Upper lobe of left lung (tissue), 6 donors: ENCODE data around the gene NKAIN2. TPM values are rescaled to one million over a fixed set of nuclear protein-coding genes. Genes with fewer than 3 reads are reported as not detected.

Source experiments
- ATAC-seq, 2 donors: fragments of 200-7000 bp; cut with Tn5 transposase; one replicate each; pipeline ENCODE4 v1.9.1; 2022; ENCODE audit warnings: mild to moderate bottlenecking in 2 of 2, moderate library complexity in 2 of 2; ENCODE audit not compliant: low FRiP score in 2 of 2
- DNase-seq, 2 donors: peaks; one replicate each; pipeline ENCODE4 v3.0.0-alpha.2; 2019 to 2020
- H3K27ac ChIP-seq, 4 donors: fragments of 200-600 bp; sonication (generic); one replicate each; pipeline ENCODE4 v1.5.1; 2016 to 2019
- H3K27me3 ChIP-seq, 4 donors: fragments of 200-600 bp; sonication (generic); one replicate each; pipeline ENCODE4 v1.5.1; 2017 to 2019
- H3K36me3 ChIP-seq, 4 donors: fragments of 200-600 bp; sonication (generic); one replicate each; pipeline ENCODE4 v1.5.1; 2016 to 2019
- H3K4me1 ChIP-seq, 4 donors: fragments of 200-600 bp; sonication (generic); one replicate each; pipeline ENCODE4 v1.5.1; 2018 to 2019
- H3K4me3 ChIP-seq, 4 donors: fragments of 200-600 bp; sonication (generic); one replicate each; pipeline ENCODE4 v1.5.1; 2017 to 2019; ENCODE audit warnings: mild to moderate bottlenecking in 2 of 4, moderate library complexity in 1 of 4
- H3K9me3 ChIP-seq, 4 donors: fragments of 200-600 bp; sonication (generic); one replicate each; pipeline ENCODE4 v1.5.1; 2018 to 2019
- EP300 ChIP-seq, 4 donors: sonication (generic); formaldehyde crosslinking; IDR thresholded peaks; one replicate each; pipeline ENCODE4 v1.5.1; 2017; ENCODE audit warnings: antibody characterized with exemption in 4 of 4, control low read depth in 2 of 4
- POLR2A ChIP-seq, 4 donors: fragments of 450-650 bp; IDR thresholded peaks; one replicate each; pipeline ENCODE4 v1.5.1; 2016 to 2017; ENCODE audit warnings: antibody characterized with exemption in 4 of 4, mild to moderate bottlenecking in 2 of 4
- POLR2AphosphoS5 ChIP-seq, 2 donors: sonication (generic); formaldehyde crosslinking; IDR thresholded peaks; one replicate each; pipeline ENCODE4 v1.5.1; 2017; ENCODE audit warnings: antibody characterized with exemption in 2 of 2
- WGBS, 2 donors: methylation state at CpG; one replicate each; pipeline ENCODE4 v1.1.5; 2017 to 2018; 5-methylcytosine and 5-hydroxymethylcytosine counted together
- total RNA-seq, 6 donors: library from RNA; depleted of rRNA in 4 of 6; stranded (reverse); fragments of >200 nt in 4 of 6; gene quantifications; one replicate each; pipeline versions ENCODE4 v1.1.0 to v1.2.1, GENCODE V29; 2016 to 2021
- TF ChIP-seq, protein P1 (sequence below), 6 experiments: fragments of 450-650 bp in 4 of 6; fragments of 200-600 bp in 2 of 6; sonication (generic) in 2 of 6; IDR thresholded peaks; one replicate each; pipeline ENCODE4 v1.5.1; 2016 to 2019; ENCODE audit warnings: antibody characterized with exemption in 6 of 6
- donor health status: DM: no; HTN: no; CAD: no; lungs with moderate emphysema.
- donor health status: DM: no; HTN: yes; CAD: no; lungs with severe emphysema.

Gene NKAIN2
- total RNA-seq, 6 donors from 2014 or later = 0.13 to 0.20 TPM; not detected in 4

DNA sequence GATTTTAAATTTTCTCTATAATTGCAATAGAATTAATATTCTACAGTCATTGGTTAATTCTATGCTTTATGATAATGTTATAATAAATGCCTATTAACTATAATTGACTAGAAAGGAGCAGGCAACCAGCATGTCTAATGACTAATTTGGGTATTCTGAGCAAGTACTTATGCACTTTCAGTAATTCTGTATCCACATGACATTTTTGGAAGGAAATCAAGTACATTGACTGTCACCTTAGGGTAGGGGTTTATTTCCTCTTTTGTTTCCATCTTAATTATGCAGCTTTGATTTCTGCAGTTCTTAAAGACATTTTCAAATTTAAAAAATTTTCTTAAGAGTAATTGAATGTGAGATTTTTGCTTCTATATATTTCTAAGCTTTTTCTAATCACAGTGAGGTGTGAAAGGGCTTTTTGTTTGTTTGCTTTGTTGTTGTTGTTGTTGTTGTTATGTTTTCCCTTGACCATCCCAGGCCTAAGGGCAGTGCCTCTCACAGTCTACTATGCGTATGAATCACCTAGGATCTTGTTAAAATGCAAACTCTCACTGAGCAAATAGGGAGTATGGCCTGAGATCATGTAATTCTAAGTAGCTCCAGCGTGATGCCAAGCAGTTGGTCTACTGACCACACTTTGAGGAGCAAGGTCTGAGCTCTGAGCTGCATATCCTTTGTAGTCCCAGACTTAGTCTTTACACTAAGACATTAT is 691.4 kb downstream of the NKAIN2 start:
- no peak for ATAC-seq
- H3K4me3 ChIP-seq = no peak overlapping the region

DNA sequence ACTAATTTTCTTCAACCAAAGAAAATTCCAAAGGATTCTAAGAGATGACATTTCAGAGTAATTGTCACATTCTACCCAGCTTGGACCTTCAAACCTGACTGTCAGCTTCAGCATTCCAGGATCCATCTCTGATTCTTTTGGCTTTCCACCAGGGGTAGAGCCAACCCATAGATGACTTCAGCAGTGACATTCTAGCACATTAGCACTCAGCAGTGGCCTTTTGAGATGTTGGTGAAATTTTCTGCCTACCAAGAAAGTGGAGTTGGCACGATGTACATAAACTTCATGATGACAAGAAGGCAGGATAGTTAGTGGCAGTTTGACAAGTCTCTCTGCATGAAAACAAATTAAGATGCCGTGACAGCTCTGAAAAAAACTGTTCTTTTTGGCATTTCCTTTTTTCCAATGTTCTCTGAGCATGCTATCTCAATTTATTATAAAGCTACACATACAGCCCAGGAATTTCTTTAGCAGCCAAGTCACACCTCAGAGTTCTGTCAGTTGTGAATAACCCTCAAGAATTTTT is 692.1 kb downstream of the NKAIN2 start:
- Histone ChIP-seq H3K4me1 (no peaks in the 10 kb centered on the region), H3K27ac (no peak overlapping the region), H3K27me3 (no peaks in the 10 kb centered on the region), H3K36me3 (no peaks in the 10 kb centered on the region), H3K9me3 (no peaks in the 10 kb centered on the region), H3K4me3 (no peak overlapping the region)
- ATAC-seq (no peak), DNase-seq (no peak)
- WGBS, 2 donors = 58 to 79% methylated on average over 2 of the region's 2 CpGs
- no peak for TF ChIP-seq POLR2AphosphoS5 (IDR thresholded peaks at IDR 0.05)
- TF ChIP-seq EP300 (IDR thresholded peaks at IDR 0.05) = no peak
- no peak for TF ChIP-seq POLR2A (IDR thresholded peaks at IDR 0.05)
- TF ChIP-seq, protein P1, sequence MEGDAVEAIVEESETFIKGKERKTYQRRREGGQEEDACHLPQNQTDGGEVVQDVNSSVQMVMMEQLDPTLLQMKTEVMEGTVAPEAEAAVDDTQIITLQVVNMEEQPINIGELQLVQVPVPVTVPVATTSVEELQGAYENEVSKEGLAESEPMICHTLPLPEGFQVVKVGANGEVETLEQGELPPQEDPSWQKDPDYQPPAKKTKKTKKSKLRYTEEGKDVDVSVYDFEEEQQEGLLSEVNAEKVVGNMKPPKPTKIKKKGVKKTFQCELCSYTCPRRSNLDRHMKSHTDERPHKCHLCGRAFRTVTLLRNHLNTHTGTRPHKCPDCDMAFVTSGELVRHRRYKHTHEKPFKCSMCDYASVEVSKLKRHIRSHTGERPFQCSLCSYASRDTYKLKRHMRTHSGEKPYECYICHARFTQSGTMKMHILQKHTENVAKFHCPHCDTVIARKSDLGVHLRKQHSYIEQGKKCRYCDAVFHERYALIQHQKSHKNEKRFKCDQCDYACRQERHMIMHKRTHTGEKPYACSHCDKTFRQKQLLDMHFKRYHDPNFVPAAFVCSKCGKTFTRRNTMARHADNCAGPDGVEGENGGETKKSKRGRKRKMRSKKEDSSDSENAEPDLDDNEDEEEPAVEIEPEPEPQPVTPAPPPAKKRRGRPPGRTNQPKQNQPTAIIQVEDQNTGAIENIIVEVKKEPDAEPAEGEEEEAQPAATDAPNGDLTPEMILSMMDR (IDR thresholded peaks at IDR 0.05) = no peak

More for the DNA sequence above, 691.4 kb downstream of the NKAIN2 start:
- WGBS, 2 donors = 80 to 85% methylated on average over 2 of the region's 2 CpGs
- H3K36me3 ChIP-seq = no peaks in the 10 kb centered on the region
- H3K27me3 ChIP-seq = no peaks in the 10 kb centered on the region
- no peak for DNase-seq
- no peak overlapping the region for H3K27ac ChIP-seq
- TF ChIP-seq, protein P1 (IDR thresholded peaks at IDR 0.05) = no peak
- no peak for TF ChIP-seq EP300 (IDR thresholded peaks at IDR 0.05)
- no peak for TF ChIP-seq POLR2A (IDR thresholded peaks at IDR 0.05)
- TF ChIP-seq POLR2AphosphoS5 (IDR thresholded peaks at IDR 0.05) = no peak
- H3K4me1 ChIP-seq = no peaks in the 10 kb centered on the region
- no peaks in the 10 kb centered on the region for H3K9me3 ChIP-seq

DNA sequence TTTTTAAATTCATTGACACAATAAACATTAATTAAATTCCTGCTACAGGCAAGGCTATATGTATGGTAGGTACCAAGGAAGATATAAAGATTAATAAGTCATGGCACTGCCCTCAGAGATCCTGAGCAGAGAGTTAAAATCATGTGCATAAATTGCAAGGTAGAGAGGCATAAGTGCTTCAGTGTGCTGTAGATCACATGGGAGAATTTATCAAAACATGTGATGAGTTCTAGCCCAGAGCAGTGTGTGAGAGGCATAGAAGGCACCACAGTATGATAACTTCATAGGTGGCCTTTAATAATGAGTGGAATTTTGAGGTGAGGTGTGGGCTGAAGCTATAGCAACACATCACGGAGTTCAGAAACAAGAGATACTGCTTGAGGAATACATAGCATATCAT is 692.7 kb downstream of the NKAIN2 start:
- 85 to 92% methylated on average over 1 of the region's 1 CpG for WGBS, 2 donors
- no peak for ATAC-seq

DNA sequence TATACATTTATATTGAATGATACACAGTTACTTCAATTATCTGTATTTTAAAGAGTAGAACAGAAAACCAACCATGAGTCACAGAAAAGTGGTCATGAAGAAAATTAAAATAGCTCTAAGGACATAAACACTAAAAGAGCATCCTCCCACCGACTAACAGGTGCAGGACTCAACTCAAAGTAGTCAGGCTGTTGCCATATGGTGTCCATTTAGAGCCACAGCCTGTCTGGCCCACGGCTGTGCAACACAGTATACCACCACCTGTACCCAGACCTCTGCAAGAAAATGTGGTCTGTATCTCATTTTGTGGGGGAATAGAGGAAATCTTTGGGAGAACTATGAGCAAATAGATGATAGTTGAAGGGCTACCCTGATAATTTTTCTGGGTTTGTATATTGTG is 708.8 kb downstream of the NKAIN2 start:
- no peak for TF ChIP-seq POLR2AphosphoS5 (IDR thresholded peaks at IDR 0.05)
- TF ChIP-seq POLR2A (IDR thresholded peaks at IDR 0.05) = no peak

More for the DNA sequence above, 692.7 kb downstream of the NKAIN2 start:
- H3K27me3 ChIP-seq = no peaks in the 10 kb centered on the region
- no peak for DNase-seq
- no peaks in the 10 kb centered on the region for H3K36me3 ChIP-seq
- no peaks in the 10 kb centered on the region for H3K9me3 ChIP-seq
- TF ChIP-seq, protein P1 (IDR thresholded peaks at IDR 0.05) = no peak
- TF ChIP-seq EP300 (IDR thresholded peaks at IDR 0.05) (no peak), POLR2A (IDR thresholded peaks at IDR 0.05) (no peak), POLR2AphosphoS5 (IDR thresholded peaks at IDR 0.05) (no peak)
- no peak overlapping the region for H3K27ac ChIP-seq
- H3K4me1 ChIP-seq = no peaks in the 10 kb centered on the region
- no peak overlapping the region for H3K4me3 ChIP-seq

DNA sequence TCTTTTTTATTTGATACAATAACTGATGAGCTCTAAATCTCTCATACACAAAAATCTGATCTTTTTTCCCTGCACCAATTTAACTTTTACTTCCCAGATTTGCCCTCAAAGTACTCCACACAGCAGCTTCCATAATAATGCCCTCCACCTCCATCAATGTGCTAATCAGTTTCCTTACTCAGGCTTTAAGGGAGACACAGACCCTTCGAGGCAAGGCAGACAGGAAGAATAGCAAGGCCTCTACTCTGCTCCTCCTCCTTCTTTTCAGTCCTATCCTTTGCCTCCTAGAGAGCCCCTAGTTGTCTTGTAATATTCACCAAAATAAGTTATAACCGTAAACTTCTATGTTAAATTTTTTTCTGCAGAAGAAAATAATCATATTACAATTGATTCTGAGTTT is 713.7 kb downstream of the NKAIN2 start:
- H3K9me3 ChIP-seq = no peaks in the 10 kb centered on the region
- WGBS, 2 donors = 67 to 68% methylated on average over 2 of the region's 2 CpGs
- H3K27ac ChIP-seq = no peak overlapping the region
- no peak overlapping the region for H3K4me3 ChIP-seq
- no peaks in the 10 kb centered on the region for H3K36me3 ChIP-seq
- no peak for DNase-seq
- no peaks in the 10 kb centered on the region for H3K4me1 ChIP-seq
- no peaks in the 10 kb centered on the region for H3K27me3 ChIP-seq
- ATAC-seq = no peak
- TF ChIP-seq, protein P1 (IDR thresholded peaks at IDR 0.05) = no peak

More for the DNA sequence above, 708.8 kb downstream of the NKAIN2 start:
- Histone ChIP-seq H3K27me3 (no peaks in the 10 kb centered on the region), H3K36me3 (no peaks in the 10 kb centered on the region), H3K4me3 (no peak overlapping the region), H3K9me3 (no peaks in the 10 kb centered on the region), H3K4me1 (no peaks in the 10 kb centered on the region), H3K27ac (no peak overlapping the region)
- ATAC-seq (no peak), DNase-seq (no peak)
- 74 to 83% methylated on average over 2 of the region's 2 CpGs for WGBS, 2 donors
